Vagina (tissue), 2 donors: ENCODE data around the gene B3GALT5.

ENCODE experiments used
- CTCF ChIP-seq, 3 experiments: fragments of 450-650 bp in 2 of 3; fragments of 200-600 bp in 1 of 3; sonication (generic) in 1 of 3; IDR thresholded peaks; one replicate each; pipeline ENCODE4 v1.5.1; 2017 to 2019; ENCODE audit warnings: antibody characterized with exemption in 3 of 3, mild to moderate bottlenecking in 2 of 3, moderate library complexity in 2 of 3
- POLR2A ChIP-seq, 2 donors: fragments of 450-650 bp; IDR thresholded peaks; one replicate each; pipeline ENCODE4 v1.6.1; 2017; ENCODE audit warnings: antibody characterized with exemption in 2 of 2, mild to moderate bottlenecking in 2 of 2, moderate library complexity in 2 of 2

DNA sequence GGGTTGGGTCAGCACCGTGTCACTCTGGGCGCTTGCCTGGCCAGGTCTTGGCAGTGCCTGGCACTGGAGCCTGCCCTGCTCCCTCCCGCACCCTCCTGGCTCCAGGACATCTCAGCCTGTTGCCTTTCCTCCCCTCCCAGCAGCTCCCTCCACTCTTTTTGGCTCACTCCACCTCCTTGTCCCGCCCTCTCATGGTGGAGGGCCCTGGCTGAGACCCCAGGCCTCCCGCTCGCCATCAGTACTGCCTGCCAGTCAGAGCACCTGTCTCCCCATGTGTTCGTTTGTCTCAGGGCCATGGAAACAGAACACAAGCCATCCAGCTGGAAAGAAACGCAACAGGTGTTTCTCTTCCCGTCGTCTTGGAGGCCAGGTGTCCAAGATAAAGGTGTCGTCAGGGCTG is 61.0 kb downstream of the B3GALT5 start:
- no peak for TF ChIP-seq POLR2A (IDR thresholded peaks at IDR 0.05)
- TF ChIP-seq CTCF (IDR thresholded peaks at IDR 0.05) = no peak
